HL-60/S4 treated with retinoic acid at 250 ng/mL for 4 days and 3 days (cell line): ENCODE results near the gene TMEM259.

ENCODE experiments used
- in situ Hi-C: fragments of 300-500 bp; cut with MboI; formaldehyde crosslinking; loops from 2 replicates; pipeline ENCODE4 v1.7.0; 2022; ENCODE audit warnings: low sequenced_read_pairs

Gene TMEM259

GRCh38 chr19:964761-965694 is 55.9 kb downstream of the TMEM259 start:
- in situ Hi-C loops = no loop called here

GRCh38 chr19:964116-964520 is 56.8 kb downstream of the TMEM259 start:
- in situ Hi-C loops = no loop called here

GRCh38 chr19:963486-963951 is 57.4 kb downstream of the TMEM259 start:
- in situ Hi-C loops = no loop called here

GRCh38 chr19:962683-963400 is 58.1 kb downstream of the TMEM259 start:
- in situ Hi-C loops = no loop called here

GRCh38 chr19:961866-962620 is 58.9 kb downstream of the TMEM259 start:
- in situ Hi-C loops = no loop called here

GRCh38 chr19:960601-960938 is 60.4 kb downstream of the TMEM259 start:
- in situ Hi-C loops = no loop called here

GRCh38 chr19:960020-960419 is 60.9 kb downstream of the TMEM259 start:
- in situ Hi-C loops = no loop called here
